GM12878 (cell line): Measurements from ENCODE around the gene CIAO1. TPM values are rescaled to one million over a fixed set of nuclear protein-coding genes. Genes with fewer than 3 reads are reported as not detected.
A peak's percentile ranks its signal among the peaks of the same experiment; 100 is the strongest.

Source experiments
- CHD1 ChIP-seq: IDR thresholded peaks from 2 replicates; pipeline ENCODE4 v1.6.1; 2012; ENCODE audit warnings: low read depth, low read length, improper control_type of control experiment
- MYC ChIP-seq: IDR thresholded peaks from 2 replicates; pipeline ENCODE4 v1.6.1; 2011; ENCODE audit warnings: mild to moderate bottlenecking, low read length, moderate library complexity, inconsistent platforms; ENCODE audit not compliant: insufficient read depth, insufficient replicate concordance, insufficient read length, severe bottlenecking
- NFXL1 ChIP-seq: fragments of 450-650 bp; IDR thresholded peaks from 2 replicates; pipeline ENCODE4 v1.6.1; 2017; ENCODE audit warnings: antibody characterized with exemption, mild to moderate bottlenecking, borderline replicate concordance
- PBX3 ChIP-seq: IDR thresholded peaks from 2 replicates; pipeline ENCODE4 v1.6.1; 2011; ENCODE audit warnings: mild to moderate bottlenecking, low read depth, low read length, moderate library complexity; ENCODE audit not compliant: insufficient replicate concordance
- PRDM15 ChIP-seq: fragments of 450-650 bp; formaldehyde crosslinking; IDR thresholded peaks from 2 replicates; pipeline ENCODE4 v1.4.0; 2020; ENCODE audit warnings: mild to moderate bottlenecking, moderate library complexity
- RAD21 ChIP-seq: IDR thresholded peaks from 2 replicates; pipeline ENCODE4 v1.6.1; 2011; ENCODE audit warnings: mild to moderate bottlenecking, low read depth, low read length, moderate library complexity; ENCODE audit not compliant: insufficient read depth
- RBBP5 ChIP-seq: fragments of 200-600 bp; sonication (generic); conservative IDR thresholded peaks from 2 replicates; pipeline ENCODE4 v1.6.1; 2016
- SMAD5 ChIP-seq: IDR thresholded peaks from 2 replicates; pipeline ENCODE4 v1.6.1; 2016; ENCODE audit warnings: antibody characterized with exemption, low read depth
- TCF12 ChIP-seq: IDR thresholded peaks from 2 replicates; pipeline ENCODE4 v1.6.1; 2011; ENCODE audit warnings: low read depth, mild to moderate bottlenecking, low read length
- TCF3 ChIP-seq: IDR thresholded peaks from 2 replicates; pipeline ENCODE4 v1.6.1; 2012; ENCODE audit warnings: low read depth, mild to moderate bottlenecking, low read length, borderline replicate concordance; ENCODE audit not compliant: insufficient read depth
- WRNIP1 ChIP-seq: IDR thresholded peaks from 2 replicates; pipeline ENCODE4 v1.6.1; 2011; ENCODE audit warnings: low read depth, low read length, improper control_type of control experiment, borderline replicate concordance
- ZBTB11 ChIP-seq: fragments of 450-650 bp; formaldehyde crosslinking; IDR thresholded peaks from 2 replicates; pipeline ENCODE4 v1.5.0; 2022; ENCODE audit warnings: mild to moderate bottlenecking, missing genetic modification characterization
- ZNF24 ChIP-seq: fragments of 450-650 bp; IDR thresholded peaks from 2 replicates; pipeline ENCODE4 v1.6.1; 2017; ENCODE audit warnings: antibody characterized with exemption, mild to moderate bottlenecking
- polyA plus RNA-seq, 11 experiments: library from polyadenylated mRNA; depleted of rRNA in 4 of 11; unstranded in 6 of 11; stranded (reverse) in 5 of 11; fragments of >200 nt; fragmentation: Nextera tagmentation in 4 of 11; fragmentation: Illumina TruSeq in 1 of 11; extraction: Ambion mirVana in 4 of 11; extraction: Trizol in 1 of 11; gene quantifications; 1 replicate in 1 of 11; 2 replicates in 10 of 11; pipeline versions ENCODE4 v1.2.1 to v1.2.3, GENCODE V29; 2011 to 2016; ENCODE audit warnings: inconsistent platforms in 2 of 11, missing spikeins in 2 of 11, low read depth in 1 of 11
- total RNA-seq, 4 experiments: library from RNA; depleted of rRNA in 3 of 4; stranded (reverse); fragments of >200 nt in 3 of 4; fragmentation: Illumina TruSeq in 1 of 4; extraction: Trizol in 1 of 4; gene quantifications; 2 replicates each; pipeline versions ENCODE4 v1.2.1 to v1.2.3, GENCODE V29; 2013 to 2021
- TF ChIP-seq, protein P1 (sequence below): IDR thresholded peaks from 2 replicates; pipeline ENCODE4 v1.6.1; 2012; ENCODE audit warnings: improper control_type of control experiment, low read depth, low read length; ENCODE audit not compliant: insufficient replicate concordance

CIAO1 gene
- total and polyA plus RNA-seq, 10 of the 15 experiments (the other 5 are each of a cell fraction or from before 2014, with no cell fraction given), result 8.3 to 89.4 (median 63.4) TPM

DNA sequence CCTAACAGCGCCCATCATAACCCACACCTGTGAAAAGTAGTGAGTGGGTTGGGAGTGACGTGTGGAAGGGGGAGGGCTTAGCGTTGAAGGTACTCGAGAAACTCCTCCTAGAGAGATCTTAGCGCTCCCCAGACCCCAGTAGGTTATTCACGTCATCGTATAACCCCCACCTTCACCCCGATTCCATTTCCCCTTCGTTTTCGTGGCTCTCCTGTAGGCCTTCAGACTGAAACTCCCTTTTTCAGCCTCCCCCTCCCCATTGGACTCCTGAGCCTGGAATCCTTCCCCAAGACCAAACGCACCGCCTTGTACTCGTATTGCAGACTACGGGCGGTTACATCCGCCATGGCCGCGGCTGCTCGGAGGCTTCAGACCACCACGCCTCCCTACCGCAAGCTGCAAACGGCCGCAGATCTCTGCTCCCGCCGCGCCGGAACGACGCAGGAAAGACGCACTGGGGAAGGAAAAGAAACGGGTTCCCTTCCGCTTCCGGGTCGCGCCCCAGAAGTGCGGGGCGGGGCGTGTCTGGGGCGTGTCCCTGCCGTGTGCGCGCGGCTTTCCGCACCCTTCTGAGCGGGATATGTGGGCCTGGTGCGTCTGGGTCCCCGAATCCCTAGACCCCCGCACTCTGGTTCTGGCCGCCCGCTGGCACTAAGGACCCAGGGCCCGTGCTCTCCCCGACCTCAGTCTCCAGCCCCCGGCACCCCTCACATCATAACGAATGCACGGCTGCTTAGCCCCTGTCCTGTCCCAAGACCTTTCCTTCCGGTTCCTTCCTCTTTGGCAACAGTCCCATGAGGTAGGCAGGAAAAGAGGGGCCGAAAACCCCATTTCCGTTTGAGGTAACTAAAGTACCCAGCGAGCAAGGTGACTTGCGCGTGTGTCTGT lies 39.3 kb downstream of the CIAO1 start, which contains the start of gene SNRNP200 (continued):
- TF ChIP-seq PRDM15 (CRISPR knock-in tag) (no peak), RAD21 (no peak), WRNIP1 (no peak), NFXL1 (no peak), ZNF24 (no peak), PBX3 (peak; percentile 54), RBBP5 (no peak), ZBTB11 (CRISPR knock-in tag) (peak; percentile 81), MYC (peak; percentile 73), TCF12 (0 out of 2 replicates have a peak, but pooled peaks have one; percentile 52), SMAD5 (peak; percentile 83), TCF3 (no peak), CHD1 (no peak)
- TF ChIP-seq, protein P1, sequence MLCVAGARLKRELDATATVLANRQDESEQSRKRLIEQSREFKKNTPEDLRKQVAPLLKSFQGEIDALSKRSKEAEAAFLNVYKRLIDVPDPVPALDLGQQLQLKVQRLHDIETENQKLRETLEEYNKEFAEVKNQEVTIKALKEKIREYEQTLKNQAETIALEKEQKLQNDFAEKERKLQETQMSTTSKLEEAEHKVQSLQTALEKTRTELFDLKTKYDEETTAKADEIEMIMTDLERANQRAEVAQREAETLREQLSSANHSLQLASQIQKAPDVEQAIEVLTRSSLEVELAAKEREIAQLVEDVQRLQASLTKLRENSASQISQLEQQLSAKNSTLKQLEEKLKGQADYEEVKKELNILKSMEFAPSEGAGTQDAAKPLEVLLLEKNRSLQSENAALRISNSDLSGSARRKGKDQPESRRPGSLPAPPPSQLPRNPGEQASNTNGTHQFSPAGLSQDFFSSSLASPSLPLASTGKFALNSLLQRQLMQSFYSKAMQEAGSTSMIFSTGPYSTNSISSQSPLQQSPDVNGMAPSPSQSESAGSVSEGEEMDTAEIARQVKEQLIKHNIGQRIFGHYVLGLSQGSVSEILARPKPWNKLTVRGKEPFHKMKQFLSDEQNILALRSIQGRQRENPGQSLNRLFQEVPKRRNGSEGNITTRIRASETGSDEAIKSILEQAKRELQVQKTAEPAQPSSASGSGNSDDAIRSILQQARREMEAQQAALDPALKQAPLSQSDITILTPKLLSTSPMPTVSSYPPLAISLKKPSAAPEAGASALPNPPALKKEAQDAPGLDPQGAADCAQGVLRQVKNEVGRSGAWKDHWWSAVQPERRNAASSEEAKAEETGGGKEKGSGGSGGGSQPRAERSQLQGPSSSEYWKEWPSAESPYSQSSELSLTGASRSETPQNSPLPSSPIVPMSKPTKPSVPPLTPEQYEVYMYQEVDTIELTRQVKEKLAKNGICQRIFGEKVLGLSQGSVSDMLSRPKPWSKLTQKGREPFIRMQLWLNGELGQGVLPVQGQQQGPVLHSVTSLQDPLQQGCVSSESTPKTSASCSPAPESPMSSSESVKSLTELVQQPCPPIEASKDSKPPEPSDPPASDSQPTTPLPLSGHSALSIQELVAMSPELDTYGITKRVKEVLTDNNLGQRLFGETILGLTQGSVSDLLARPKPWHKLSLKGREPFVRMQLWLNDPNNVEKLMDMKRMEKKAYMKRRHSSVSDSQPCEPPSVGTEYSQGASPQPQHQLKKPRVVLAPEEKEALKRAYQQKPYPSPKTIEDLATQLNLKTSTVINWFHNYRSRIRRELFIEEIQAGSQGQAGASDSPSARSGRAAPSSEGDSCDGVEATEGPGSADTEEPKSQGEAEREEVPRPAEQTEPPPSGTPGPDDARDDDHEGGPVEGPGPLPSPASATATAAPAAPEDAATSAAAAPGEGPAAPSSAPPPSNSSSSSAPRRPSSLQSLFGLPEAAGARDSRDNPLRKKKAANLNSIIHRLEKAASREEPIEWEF, result no peak
